Measurements from ENCODE around the gene RASSF5.
A peak's percentile ranks its signal among the peaks of the same experiment; 100 is the strongest.
"Not testable (repeated sequence)": the region's sequence is repeated elsewhere in the genome, so short reads cannot be mapped to it uniquely, and the experiment has no call there.

RASSF5 gene

DNA sequence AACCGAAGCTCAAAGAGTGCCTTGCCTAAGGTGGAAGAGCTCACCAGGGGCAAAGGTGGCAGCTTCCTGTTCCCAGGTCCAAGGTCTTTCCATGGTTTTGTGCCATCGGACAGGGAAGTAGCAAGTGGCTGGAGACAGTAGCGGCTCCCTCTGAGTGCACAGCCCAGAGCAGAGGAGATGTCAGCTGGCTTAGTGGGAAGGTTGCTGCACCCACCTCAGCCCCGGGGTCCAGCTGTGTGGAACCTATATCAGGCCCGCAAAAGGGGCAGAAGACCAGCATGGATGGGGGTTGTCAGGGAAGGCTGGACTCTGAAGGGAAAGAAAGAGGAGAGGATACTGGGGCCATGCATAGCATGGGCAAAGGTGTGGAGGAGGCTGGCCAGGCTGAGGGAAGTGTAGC, 30.2 kb upstream of the RASSF5 start:
- DNase-seq = no peak

- no peak for DNase-seq
These were observed 29.6 kb upstream of the RASSF5 start for GRCh38 chr1:206477581-206478380.

- no peak for DNase-seq
These were observed 28.6 kb upstream of the RASSF5 start for GRCh38 chr1:206478746-206479145.

GRCh38 chr1:206479183-206480125, 27.9 kb upstream of the RASSF5 start:
- DNase-seq = peak; percentile 78

DNA sequence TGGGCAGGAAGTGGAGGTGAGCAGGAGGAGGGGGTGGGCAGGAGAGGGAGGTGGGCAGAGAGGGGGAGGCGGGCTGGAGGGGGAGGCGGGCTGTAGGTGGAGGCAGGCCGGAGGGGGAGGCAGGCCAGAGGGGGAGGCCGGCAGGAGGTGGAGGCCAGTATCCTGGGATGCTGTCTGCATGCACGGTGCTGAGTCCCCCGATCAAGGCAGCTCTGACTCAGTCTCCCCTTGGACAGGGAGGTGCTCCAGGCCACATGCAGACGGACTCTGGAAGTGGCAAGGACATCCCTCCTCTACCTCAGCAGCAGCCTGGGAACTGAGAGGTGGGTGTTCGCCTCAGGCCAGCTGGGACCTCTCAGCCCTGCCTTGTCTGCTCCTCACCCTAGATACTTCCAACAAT, 27.1 kb upstream of the RASSF5 start:
- DNase-seq = no peak

DNA sequence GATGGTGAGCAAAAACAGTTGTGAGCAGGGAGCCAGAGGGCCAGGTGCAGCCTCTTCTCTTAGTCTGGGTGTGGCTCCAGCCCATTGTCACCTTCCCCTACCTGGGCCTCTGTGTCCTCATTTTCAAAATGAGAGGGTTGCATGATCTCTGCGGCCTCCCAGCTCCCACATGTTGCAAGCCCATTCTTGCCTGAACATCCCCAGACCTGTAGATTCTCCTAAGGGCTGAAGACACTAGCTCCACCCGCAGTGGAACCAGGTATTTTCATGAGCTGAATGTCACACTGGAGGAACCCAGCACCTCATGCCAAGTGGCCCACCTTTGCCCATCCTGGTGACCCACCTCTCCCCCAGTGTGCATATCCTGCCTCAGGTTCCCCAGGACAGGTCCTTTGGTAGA, 24.7 kb upstream of the RASSF5 start:
- no peak for DNase-seq

DNA sequence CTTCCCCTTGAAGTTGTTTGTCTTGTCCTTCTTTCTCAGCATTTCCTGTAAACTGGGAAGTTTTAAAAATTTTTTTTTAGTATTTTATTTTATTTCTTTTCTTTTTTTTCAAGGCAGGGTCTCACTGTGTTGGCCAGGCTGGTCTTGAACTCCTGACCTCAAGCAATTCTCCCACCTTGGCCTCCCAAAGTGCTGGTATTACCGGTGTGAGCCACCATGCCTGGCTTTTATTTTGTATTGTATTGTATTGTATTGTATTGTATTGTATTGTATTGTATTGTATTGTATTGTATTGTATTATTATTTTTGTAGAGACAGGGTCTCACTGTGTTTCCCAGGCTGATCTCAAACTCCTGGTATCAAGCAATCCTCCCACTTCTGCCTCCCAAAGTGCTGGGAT, 23.5 kb upstream of the RASSF5 start:
- not testable (repeated sequence) for DNase-seq

DNA sequence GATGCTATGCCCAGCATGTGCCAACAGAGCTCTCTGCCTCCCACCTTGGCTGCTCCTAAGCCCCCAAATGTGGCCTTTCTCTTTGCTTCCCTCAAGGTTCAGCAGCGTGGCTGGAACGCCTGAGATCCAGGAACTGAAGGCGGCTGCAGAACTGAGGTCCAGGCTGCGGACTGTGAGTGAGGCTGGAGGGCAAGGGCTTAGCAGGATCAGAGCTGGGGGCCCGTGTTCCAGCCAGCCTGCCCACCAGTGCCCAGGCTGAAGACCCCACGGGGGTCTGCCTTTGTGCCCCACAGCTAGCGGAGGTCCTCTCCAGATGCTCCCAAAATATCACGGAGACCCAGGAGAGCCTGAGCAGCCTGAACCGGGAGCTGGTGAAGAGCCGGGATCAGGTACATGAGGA, 22.4 kb upstream of the RASSF5 start:
- no peak for DNase-seq

DNA sequence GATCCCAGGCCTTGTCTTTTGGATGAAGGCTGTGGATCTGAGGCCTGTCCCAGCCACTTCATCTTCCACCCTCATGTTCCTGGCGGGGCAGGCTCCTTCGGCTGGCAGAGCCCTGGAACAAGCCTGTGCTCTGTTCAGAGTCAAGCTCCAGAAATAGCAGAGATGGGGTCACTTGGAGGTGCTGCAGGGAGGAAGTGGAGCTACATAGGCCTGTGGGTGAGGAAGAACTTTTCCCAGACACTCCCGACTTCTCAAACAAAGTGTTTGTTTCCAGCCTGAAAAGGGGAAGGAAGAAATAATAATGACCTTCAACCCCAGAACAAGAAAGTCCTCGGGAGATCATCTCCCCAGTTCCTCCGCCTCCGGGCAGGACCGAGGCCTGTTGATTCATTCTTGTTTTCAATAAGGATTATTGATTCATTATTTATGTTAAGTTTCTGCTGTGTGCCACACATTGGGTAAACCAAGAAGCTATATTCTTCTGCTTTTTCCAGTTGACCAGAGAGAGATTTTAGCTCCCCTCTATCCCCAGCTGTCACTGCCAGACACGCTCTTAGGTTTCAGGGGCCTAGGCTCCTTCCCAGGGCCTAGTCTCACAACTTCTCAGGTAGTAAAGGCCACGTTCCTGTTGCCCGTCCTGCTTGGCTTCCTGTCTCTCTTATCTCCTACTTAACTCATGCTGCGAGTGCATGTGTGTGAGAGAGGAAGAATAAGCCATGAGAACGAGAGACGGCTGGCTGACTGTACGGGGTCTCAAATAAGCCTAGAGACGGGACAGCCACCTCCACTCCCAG, 20.1 kb upstream of the RASSF5 start:
- DNase-seq = no peak

- DNase-seq = no peak
These were observed 19.4 kb upstream of the RASSF5 start for GRCh38 chr1:206487970-206488369.

GRCh38 chr1:206488466-206488865, 18.9 kb upstream of the RASSF5 start:
- no peak for DNase-seq

DNA sequence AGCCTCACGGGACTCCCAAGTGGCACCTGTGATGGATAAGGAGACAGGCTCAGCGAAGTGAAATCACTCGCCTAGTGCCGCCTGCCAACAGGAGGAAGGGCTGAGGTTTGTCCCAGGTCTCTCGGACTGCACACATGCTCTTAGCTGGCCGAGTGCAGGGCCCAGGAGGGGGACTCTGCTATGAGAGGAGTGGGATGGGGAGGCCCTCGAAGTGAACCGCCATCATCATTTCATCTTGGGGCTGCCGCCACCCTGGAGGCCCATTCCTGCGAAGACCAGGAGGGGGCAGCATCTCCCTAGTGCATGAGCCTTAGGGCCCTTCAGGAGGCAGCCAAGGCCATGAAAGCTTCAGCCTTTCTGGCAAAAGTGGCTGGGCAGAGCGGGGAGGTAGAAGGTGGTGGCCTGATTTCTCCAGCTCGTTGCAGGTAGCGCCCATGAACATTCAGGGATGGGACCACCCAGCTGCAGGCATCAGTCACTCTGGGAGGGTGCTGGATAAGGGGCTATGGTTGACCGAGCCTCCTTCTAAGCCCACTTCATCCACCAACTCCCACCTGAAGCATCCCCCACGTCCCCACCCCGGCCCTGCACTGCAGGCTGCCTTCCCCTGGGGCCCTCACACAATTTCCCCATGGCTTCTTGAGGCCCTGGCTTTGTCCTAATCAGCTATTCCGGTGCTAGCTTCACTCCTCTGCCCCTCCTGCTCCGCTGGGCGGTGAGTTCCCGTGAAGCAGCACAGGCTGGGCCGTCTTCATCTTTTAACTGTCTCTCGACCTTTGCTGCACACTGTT, 17.2 kb upstream of the RASSF5 start:
- peak; percentile 83 for DNase-seq

- no peak for DNase-seq
These were observed 16.4 kb upstream of the RASSF5 start for GRCh38 chr1:206490771-206491405.

- no peak for DNase-seq
These were observed 15.7 kb upstream of the RASSF5 start for GRCh38 chr1:206491616-206492015.

GRCh38 chr1:206492589-206492988, 14.7 kb upstream of the RASSF5 start:
- DNase-seq = no peak

GRCh38 chr1:206493279-206493678, 14.1 kb upstream of the RASSF5 start:
- DNase-seq = no peak

GRCh38 chr1:206495011-206495461, 12.3 kb upstream of the RASSF5 start:
- DNase-seq = no peak

DNA sequence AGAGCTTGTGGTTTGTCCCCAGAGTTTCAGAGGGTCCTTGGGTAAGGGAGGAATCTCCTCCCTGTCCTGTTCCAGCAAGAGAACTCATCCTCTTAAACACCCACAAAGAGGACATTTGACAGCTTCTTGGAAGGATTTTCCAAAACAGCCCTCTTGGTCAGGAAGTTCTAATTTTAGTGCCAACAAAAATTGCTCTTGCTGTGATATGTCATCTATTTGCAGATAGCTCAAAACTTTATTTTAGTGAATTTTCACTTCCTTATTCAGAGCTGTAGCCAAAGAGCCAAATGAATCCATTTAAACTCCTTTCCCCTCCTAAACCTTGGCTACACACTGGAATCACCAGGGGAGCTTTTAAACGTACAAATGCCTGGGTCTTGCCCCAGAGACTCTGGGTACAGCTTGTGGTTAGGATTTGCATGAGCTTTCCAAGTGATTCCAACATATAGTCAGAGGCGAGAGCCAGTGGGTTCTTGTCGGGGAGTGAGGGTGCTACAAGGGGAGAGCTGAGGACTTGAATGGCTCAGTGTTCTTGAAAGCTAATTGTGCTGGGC, 11.8 kb upstream of the RASSF5 start:
- no peak for DNase-seq

DNA sequence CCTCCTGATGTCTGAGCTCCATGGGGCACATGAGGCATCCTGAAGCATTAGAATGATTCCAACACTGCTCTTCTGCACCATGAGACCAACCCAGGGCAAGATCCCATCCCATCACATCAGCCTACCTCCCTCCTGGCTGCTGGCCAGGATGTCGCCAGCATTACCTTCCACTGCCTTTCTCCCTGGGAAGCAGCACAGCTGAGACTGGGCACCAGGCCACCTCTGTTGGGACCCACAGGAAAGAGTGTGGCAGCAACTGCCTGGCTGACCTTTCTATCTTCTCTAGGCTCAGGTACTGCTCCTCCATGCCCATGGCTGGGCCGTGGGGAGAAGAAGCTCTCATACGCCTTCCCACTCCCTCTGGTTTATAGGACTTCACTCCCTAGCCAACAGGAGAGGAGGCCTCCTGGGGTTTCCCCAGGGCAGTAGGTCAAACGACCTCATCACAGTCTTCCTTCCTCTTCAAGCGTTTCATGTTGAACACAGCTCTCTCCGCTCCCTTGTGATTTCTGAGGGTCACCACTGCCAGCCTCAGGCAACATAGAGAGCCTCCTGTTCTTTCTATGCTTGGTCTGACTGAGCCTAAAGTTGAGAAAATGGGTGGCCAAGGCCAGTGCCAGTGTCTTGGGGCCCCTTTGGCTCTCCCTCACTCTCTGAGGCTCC, 11.1 kb upstream of the RASSF5 start:
- DNase-seq = no peak

GRCh38 chr1:206497363-206497762, 10.0 kb upstream of the RASSF5 start:
- no peak for DNase-seq

DNA sequence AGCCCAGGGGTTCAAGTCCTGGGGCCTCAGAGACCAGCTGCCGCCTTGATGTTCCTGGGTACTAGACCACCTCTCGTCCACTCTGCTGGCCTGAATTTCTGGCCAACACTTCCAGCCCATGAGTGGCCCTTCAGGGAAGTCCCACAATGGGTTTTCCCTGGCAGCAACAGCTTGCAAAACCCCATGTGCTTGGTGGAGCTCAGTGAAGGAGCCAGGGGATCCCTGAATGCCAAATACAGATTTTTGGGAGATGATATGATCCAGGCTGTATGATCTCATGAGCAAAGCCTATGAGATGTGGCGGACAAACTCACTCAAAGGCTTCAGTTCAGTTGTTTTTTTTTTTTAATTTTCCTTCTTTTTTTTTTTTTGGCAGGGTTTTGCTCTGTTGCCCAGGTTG, 9.6 kb upstream of the RASSF5 start:
- no peak for DNase-seq
